CD14-positive monocyte (primary cell): ENCODE measurements around the gene ABHD10. TPM values are rescaled to one million over a fixed set of nuclear protein-coding genes. Genes with fewer than 3 reads are reported as not detected.

Source experiments
- DNase-seq, 3 donors: peaks; one replicate each; pipeline ENCODE4 v3.0.0-alpha.2; 2011 to 2022
- H2AFZ ChIP-seq: 2 replicates; pipeline ENCODE4 v1.6.0; 2012; ENCODE audit warnings: mild to moderate bottlenecking, low read depth, low read length, inconsistent platforms; ENCODE audit not compliant: insufficient read depth, poor library complexity, severe bottlenecking
- H3K27ac ChIP-seq, 2 donors: 1 replicate in 1 of 2; 2 replicates in 1 of 2; pipeline ENCODE4 v1.5.1; 2012 to 2013; ENCODE audit warnings: low read length in 2 of 2, control low read depth in 1 of 2, inconsistent platforms in 1 of 2, low read depth in 1 of 2, mild to moderate bottlenecking in 1 of 2
- H3K27me3 ChIP-seq, 2 donors: one replicate each; pipeline versions ENCODE4 v1.6.0 to v1.6.1; 2011 to 2013; ENCODE audit warnings: low read length in 2 of 2; ENCODE audit not compliant: control insufficient read depth in 2 of 2, insufficient read depth in 2 of 2
- H3K36me3 ChIP-seq, 2 donors: replicated peaks in 1 of 2; 1 replicate in 1 of 2; 2 replicates in 1 of 2; pipeline versions ENCODE4 v1.5.1 to v1.6.1; 2012 to 2013; ENCODE audit warnings: low read length in 2 of 2, control low read depth in 1 of 2, inconsistent platforms in 1 of 2, mild to moderate bottlenecking in 1 of 2; ENCODE audit not compliant: insufficient read depth in 2 of 2, control insufficient read depth in 1 of 2
- H3K4me1 ChIP-seq, 2 donors: 1 replicate in 1 of 2; 2 replicates in 1 of 2; pipeline versions ENCODE4 v1.5.1 to v1.6.1; 2012 to 2013; ENCODE audit warnings: low read length in 2 of 2, control low read depth in 1 of 2, inconsistent platforms in 1 of 2, mild to moderate bottlenecking in 1 of 2, moderate library complexity in 1 of 2; ENCODE audit not compliant: insufficient read depth in 2 of 2, control insufficient read depth in 1 of 2
- H3K4me2 ChIP-seq: replicated peaks from 2 replicates; pipeline ENCODE3; 2012; ENCODE audit warnings: low read length, moderate library complexity, mild to moderate bottlenecking; ENCODE audit not compliant: poor library complexity, severe bottlenecking; ENCODE audit errors: extremely low read depth
- H3K4me3 ChIP-seq, 3 experiments: fragments of 200-600 bp in 1 of 3; sonication (generic) in 1 of 3; replicated peaks in 1 of 3; 1 replicate in 2 of 3; 2 replicates in 1 of 3; pipeline ENCODE4 v1.5.1; 2011 to 2013; ENCODE audit warnings: low read length in 3 of 3, mild to moderate bottlenecking in 3 of 3, control low read depth in 2 of 3, low read depth in 2 of 3, inconsistent platforms in 1 of 3, moderate library complexity in 1 of 3
- H3K79me2 ChIP-seq: 2 replicates; pipeline ENCODE4 v1.6.0; 2012; ENCODE audit warnings: mild to moderate bottlenecking, control low read depth, inconsistent platforms, low read length, moderate library complexity; ENCODE audit not compliant: insufficient read depth
- H3K9ac ChIP-seq: 2 replicates; pipeline ENCODE4 v1.6.0; 2017; ENCODE audit warnings: low read length, mild to moderate bottlenecking; ENCODE audit not compliant: insufficient read depth, poor library complexity, severe bottlenecking
- H3K9me3 ChIP-seq, 2 donors: replicated peaks in 1 of 2; 1 replicate in 1 of 2; 2 replicates in 1 of 2; pipeline versions ENCODE4 v1.5.1 to v1.6.1; 2012 to 2013; ENCODE audit warnings: low read length in 2 of 2, control low read depth in 1 of 2; ENCODE audit not compliant: control insufficient read depth in 1 of 2, insufficient read depth in 1 of 2
- H4K20me1 ChIP-seq: 2 replicates; pipeline ENCODE4 v1.6.0; 2012; ENCODE audit warnings: mild to moderate bottlenecking, low read length, control low read depth, moderate library complexity; ENCODE audit not compliant: insufficient read depth
- H3K27ac Mint-ChIP-seq, 7 donors: one replicate each; pipeline ENCODE4 v1.8.0; 2020; ENCODE audit warnings: mild to moderate bottlenecking in 7 of 7, mixed read lengths in 7 of 7, moderate library complexity in 6 of 7, inconsistent platforms in 2 of 7
- H3K27me3 Mint-ChIP-seq, 3 donors: one replicate each; pipeline ENCODE4 v1.8.0; 2021 to 2022; ENCODE audit warnings: low read depth in 3 of 3, mild to moderate bottlenecking in 3 of 3, mixed read lengths in 3 of 3, moderate library complexity in 3 of 3, inconsistent platforms in 1 of 3
- H3K36me3 Mint-ChIP-seq, 2 donors: one replicate each; pipeline ENCODE4 v1.8.0; 2020; ENCODE audit warnings: mixed read lengths in 2 of 2, inconsistent platforms in 1 of 2, mild to moderate bottlenecking in 1 of 2
- H3K4me1 Mint-ChIP-seq: one replicate; pipeline ENCODE4 v1.8.0; 2020; ENCODE audit warnings: mild to moderate bottlenecking, mixed read lengths
- H3K4me3 Mint-ChIP-seq, 2 donors: one replicate each; pipeline ENCODE4 v1.8.0; 2020; ENCODE audit warnings: mild to moderate bottlenecking in 2 of 2, mixed read lengths in 2 of 2, moderate library complexity in 1 of 2
- H3K9me3 Mint-ChIP-seq, 7 donors: one replicate each; pipeline ENCODE4 v1.8.0; 2020 to 2022; ENCODE audit warnings: mixed read lengths in 7 of 7, mild to moderate bottlenecking in 6 of 7, moderate library complexity in 6 of 7, inconsistent platforms in 2 of 7
- CTCF ChIP-seq: fragments of 200-600 bp; IDR thresholded peaks from one replicate; pipeline ENCODE4 v1.8.0; 2022; ENCODE audit warnings: antibody characterized with exemption, mild to moderate bottlenecking
- WGBS: methylation state at CpG from one replicate; pipeline ENCODE4 v1.1.5; 2013; ENCODE audit warnings: missing lambda C conversion rate; ENCODE audit not compliant: insufficient coverage; 5-methylcytosine and 5-hydroxymethylcytosine counted together
- intact Hi-C, 2 donors: fragments of 100-400 bp; cut with micrococcal nuclease; formaldehyde crosslinking; loops; one replicate each; pipeline versions ENCODE4 v1.15.0 to v1.15.1; 2023
- polyA plus RNA-seq, 3 donors: library from polyadenylated mRNA; depleted of rRNA in 1 of 3; unstranded in 2 of 3; stranded (reverse) in 1 of 3; fragments of 300-500 nt in 2 of 3; fragments of >200 nt in 1 of 3; fragmentation: Illumina TruSeq in 2 of 3; gene quantifications; 1 replicate in 2 of 3; 2 replicates in 1 of 3; pipeline ENCODE4 v1.2.3, GENCODE V29; 2012 to 2021

Gene ABHD10
- polyA plus RNA-seq, 3 donors = 15.2 to 22.3 (median 17.0) TPM

GRCh38 chr3:111939873-111940272 lies 39.0 kb upstream of the ABHD10 start:
- DNase-seq = no peak
- no peaks in the 10 kb centered on the region for H3K27me3 ChIP-seq
- H3K9me3 Mint-ChIP-seq = peaks cover 0 to 5% (median 0%) of the 10 kb centered on the region in 7 donors

GRCh38 chr3:111943533-111943932 lies 35.3 kb upstream of the ABHD10 start:
- Histone ChIP-seq H3K4me3 (no peak overlapping the region), H3K9me3 (no peaks in the 10 kb centered on the region), H3K9ac (no peak overlapping the region), H3K36me3 (no peaks in the 10 kb centered on the region), H3K27ac (no peak overlapping the region), H2AFZ (no peak overlapping the region), H3K4me2 (no peak overlapping the region), H3K79me2 (no peaks in the 10 kb centered on the region), H3K27me3 (no peaks in the 10 kb centered on the region), H3K4me1 (no peaks in the 10 kb centered on the region), H4K20me1 (no peaks in the 10 kb centered on the region)
- no peaks in the 10 kb centered on the region for H3K4me1 Mint-ChIP-seq
- WGBS = no CpG with 5 or more reads among the region's 2 CpGs
- intact Hi-C loops = no loop called here
- peaks cover 0 to 4% (median 0%) of the 10 kb centered on the region in 3 donors for H3K27me3 Mint-ChIP-seq
- DNase-seq = no peak
- H3K36me3 Mint-ChIP-seq = no peaks in the 10 kb centered on the region
- H3K9me3 Mint-ChIP-seq = peaks cover 0 to 2% (median 0%) of the 10 kb centered on the region in 7 donors
- no peak overlapping the region for H3K4me3 Mint-ChIP-seq
- TF ChIP-seq CTCF = no peak
- no peak overlapping the region for H3K27ac Mint-ChIP-seq

More at GRCh38 chr3:111939873-111940272, 39.0 kb upstream of the ABHD10 start:
- H3K4me3 ChIP-seq = no peak overlapping the region
- H3K4me1 Mint-ChIP-seq = no peaks in the 10 kb centered on the region
- no peak overlapping the region for H2AFZ ChIP-seq
- H3K9me3 ChIP-seq = no peaks in the 10 kb centered on the region
- H3K36me3 Mint-ChIP-seq = no peaks in the 10 kb centered on the region
- no peaks in the 10 kb centered on the region for H3K36me3 ChIP-seq
- no CpG with 5 or more reads among the region's 2 CpGs for WGBS
- H3K9ac ChIP-seq = no peak overlapping the region
- no peaks in the 10 kb centered on the region for H3K4me1 ChIP-seq
- no peaks in the 10 kb centered on the region for H3K79me2 ChIP-seq
- no peak for TF ChIP-seq CTCF
- no peak overlapping the region for H3K27ac ChIP-seq
- peaks cover 0 to 4% (median 0%) of the 10 kb centered on the region in 3 donors for H3K27me3 Mint-ChIP-seq
- no peak overlapping the region for H3K4me2 ChIP-seq
- H4K20me1 ChIP-seq = no peaks in the 10 kb centered on the region
- no peak overlapping the region for H3K4me3 Mint-ChIP-seq
- H3K27ac Mint-ChIP-seq = no peak overlapping the region
- intact Hi-C loops = no loop called here
